HG03175 (cell line): ENCODE data around the gene DYNC1I1.

Experiments used
- ATAC-seq: cut with Tn5 transposase; IDR thresholded peaks from one replicate; pipeline ENCODE4 v1.9.1; 2021; ENCODE audit warnings: mild to moderate bottlenecking, moderate library complexity; ENCODE audit not compliant: unreplicated experiment

The DYNC1I1 gene

GRCh38 chr7:96122746-96123145 lies 350.4 kb downstream of the DYNC1I1 start:
- ATAC-seq = no peak

GRCh38 chr7:96126382-96126781 lies 354.0 kb downstream of the DYNC1I1 start:
- no peak for ATAC-seq

DNA sequence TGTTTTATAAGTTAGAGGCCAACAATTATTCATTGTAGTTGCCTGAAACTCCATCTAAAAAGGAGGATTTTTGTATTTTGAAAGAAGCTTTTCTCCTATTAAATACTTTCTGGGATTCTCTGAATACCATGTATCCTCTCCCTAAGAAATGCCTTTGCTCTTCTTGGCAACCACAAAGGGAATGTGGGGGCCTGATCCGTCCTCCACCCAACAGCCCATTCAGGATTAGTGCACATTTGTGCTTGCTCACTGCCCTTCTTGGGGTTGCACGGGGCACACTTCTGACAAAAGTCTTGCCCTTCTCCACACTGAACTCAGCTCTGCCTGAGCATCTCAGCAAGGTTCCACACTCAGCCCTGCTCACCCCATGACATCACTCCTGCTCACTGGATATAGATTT lies 355.4 kb downstream of the DYNC1I1 start:
- ATAC-seq = no peak

DNA sequence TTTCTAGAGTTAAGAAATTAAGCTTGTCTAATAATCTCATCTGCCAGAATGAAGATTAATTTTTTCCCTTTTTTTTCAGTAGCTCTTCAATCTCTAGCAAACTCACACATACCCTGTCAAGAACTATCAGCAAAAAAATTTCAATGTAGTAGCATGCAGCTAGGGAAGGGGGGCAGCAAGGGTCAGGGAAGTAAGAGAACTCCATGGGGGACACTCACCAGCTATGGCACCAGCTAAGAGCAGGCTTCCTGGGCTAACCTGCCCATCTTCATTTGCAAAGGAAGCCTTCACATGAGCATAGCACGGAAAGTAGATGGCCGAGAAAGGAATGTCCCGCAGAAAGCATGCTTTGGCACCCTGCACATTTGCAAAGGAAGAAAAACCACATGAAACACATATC lies 359.2 kb downstream of the DYNC1I1 start:
- ATAC-seq = no peak

- ATAC-seq = no peak
Observed at GRCh38 chr7:96135241-96135640, 362.9 kb downstream of the DYNC1I1 start.

GRCh38 chr7:96136600-96137239 lies 364.4 kb downstream of the DYNC1I1 start:
- no peak for ATAC-seq

DNA sequence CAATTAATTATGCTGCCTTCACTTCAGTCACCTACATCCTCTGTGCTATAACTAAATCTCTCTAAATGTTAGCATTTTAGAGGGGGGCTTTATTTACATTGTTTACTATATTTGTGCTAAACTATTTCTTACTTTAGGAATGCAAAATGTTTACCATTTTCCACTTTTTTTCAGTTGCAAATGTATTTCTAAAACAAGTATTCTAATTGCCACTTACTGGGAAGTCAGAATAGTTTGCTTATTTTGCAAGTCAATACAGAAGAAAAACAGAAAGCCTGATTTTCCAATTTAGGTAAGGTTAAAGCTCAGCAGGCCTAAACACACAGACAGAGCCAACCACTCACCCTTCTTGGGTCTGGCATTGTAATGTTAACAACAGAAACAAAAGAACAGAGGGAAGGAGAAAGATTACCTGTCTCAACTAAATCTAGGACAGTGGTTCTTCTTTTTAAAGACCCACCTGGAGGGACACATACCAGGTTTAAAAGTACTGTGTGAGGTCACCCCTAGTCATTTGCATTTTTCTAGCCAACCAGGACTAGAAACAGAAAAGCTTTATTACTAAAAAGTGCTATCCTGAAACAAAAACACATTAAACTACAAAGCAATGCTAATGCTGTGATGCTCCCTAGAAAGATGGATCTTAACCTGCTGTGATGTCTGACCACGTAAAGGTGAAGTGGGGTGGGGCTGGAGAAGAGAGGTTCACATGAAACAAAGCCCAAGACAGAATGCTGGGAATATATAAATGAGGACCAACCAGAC lies 371.3 kb downstream of the DYNC1I1 start:
- no peak for ATAC-seq

DNA sequence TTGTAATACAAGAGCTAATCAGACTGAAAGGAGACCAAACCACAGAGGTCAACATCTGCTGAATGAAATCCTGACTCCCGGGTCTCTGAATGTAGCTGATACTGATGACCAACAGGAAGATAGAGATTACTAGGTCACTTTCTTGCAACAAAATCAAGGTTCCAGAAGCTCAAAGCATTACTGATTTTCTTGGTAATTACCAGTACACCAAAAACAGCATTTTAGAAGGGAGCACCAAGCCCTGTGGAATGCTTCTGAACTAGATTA lies 371.8 kb downstream of the DYNC1I1 start:
- no peak for ATAC-seq
